ENCODE measurements around the gene NACA2. TPM values are rescaled to one million over a fixed set of nuclear protein-coding genes. Genes with fewer than 3 reads are reported as not detected.
"Not testable (repeated sequence)": the region's sequence is repeated elsewhere in the genome, so short reads cannot be mapped to it uniquely, and the experiment has no call there.

NACA2 gene
- total RNA-seq, 1 donor from 2014 or later, result not detected

DNA sequence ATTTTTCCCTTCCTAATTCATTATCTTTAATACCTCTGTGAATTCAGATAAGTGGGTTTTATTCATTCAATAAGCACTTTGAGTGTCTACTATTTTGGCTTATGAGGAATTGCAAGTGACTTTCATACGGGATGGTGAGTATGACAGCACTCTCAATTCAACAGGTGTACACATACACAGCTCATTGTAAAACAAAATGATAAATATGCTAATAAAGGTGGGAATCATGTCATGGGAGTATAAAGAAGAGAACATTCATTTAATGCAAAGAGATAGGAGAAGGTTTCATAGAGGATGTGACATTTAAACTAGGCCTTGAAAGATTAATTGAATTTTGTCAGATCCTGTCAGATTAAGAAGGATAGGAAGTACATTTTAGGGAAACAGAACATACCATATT is 19.4 kb downstream of the NACA2 start:
- intact Hi-C loops (cut with micrococcal nuclease), result no loop called here

DNA sequence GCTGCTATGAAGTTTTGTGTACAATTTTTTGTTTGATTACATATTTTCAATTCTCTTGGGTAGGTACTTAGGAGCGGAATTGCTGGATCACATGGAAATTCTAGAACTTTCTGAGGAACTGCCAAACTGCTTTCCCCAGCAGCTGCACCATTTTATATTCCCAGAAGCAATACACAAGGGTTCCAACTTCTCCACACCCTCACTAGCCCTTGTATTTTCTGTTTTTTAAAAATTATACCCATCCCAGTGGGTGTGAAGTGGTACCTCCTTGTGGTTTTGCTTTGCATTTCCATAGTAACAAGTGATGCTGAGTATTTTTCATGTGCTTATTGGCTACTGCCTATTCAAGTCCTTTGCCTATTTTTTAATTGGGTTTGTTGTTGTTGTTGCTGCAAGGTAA is 20.9 kb downstream of the NACA2 start:
- Histone ChIP-seq H3K4me3 (no peak overlapping the region), H3K9me3 (replicated peaks) (peaks cover 26% of the 10 kb centered on the region), H3K27ac (replicated peaks) (no peak overlapping the region), H3K36me3 (no peaks in the 10 kb centered on the region), H3K4me1 (no peaks in the 10 kb centered on the region), H3K27me3 (ENCODE audit: low read depth) (peaks cover 6% of the 10 kb centered on the region)
- no peak for DNase-seq
- TF ChIP-seq, protein P1, sequence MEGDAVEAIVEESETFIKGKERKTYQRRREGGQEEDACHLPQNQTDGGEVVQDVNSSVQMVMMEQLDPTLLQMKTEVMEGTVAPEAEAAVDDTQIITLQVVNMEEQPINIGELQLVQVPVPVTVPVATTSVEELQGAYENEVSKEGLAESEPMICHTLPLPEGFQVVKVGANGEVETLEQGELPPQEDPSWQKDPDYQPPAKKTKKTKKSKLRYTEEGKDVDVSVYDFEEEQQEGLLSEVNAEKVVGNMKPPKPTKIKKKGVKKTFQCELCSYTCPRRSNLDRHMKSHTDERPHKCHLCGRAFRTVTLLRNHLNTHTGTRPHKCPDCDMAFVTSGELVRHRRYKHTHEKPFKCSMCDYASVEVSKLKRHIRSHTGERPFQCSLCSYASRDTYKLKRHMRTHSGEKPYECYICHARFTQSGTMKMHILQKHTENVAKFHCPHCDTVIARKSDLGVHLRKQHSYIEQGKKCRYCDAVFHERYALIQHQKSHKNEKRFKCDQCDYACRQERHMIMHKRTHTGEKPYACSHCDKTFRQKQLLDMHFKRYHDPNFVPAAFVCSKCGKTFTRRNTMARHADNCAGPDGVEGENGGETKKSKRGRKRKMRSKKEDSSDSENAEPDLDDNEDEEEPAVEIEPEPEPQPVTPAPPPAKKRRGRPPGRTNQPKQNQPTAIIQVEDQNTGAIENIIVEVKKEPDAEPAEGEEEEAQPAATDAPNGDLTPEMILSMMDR (IDR thresholded peaks at IDR 0.05; ENCODE audit: borderline replicate concordance), result no peak
- intact Hi-C loops (cut with micrococcal nuclease), result no loop called here

More for the DNA sequence above, 19.4 kb downstream of the NACA2 start:
- Histone ChIP-seq H3K4me1 (no peaks in the 10 kb centered on the region), H3K27me3 (ENCODE audit: low read depth) (peaks cover 6% of the 10 kb centered on the region), H3K9me3 (replicated peaks) (peaks cover 26% of the 10 kb centered on the region), H3K27ac (replicated peaks) (no peak overlapping the region), H3K4me3 (no peak overlapping the region), H3K36me3 (no peaks in the 10 kb centered on the region)
- no peak for DNase-seq
- TF ChIP-seq, protein P1 (IDR thresholded peaks at IDR 0.05; ENCODE audit: borderline replicate concordance), result no peak

- H3K4me1 ChIP-seq; H3K27ac ChIP-seq (replicated peaks); intact Hi-C loops (cut with micrococcal nuclease); H3K4me3 ChIP-seq; H3K36me3 ChIP-seq; DNase-seq; H3K27me3 ChIP-seq (ENCODE audit: low read depth): not testable (repeated sequence)
- H3K9me3 ChIP-seq (replicated peaks), result peaks cover 26% of the 10 kb centered on the region
These were observed 21.5 kb downstream of the NACA2 start for GRCh38 chr17:61569525-61569924.

GRCh38 chr17:61568219-61569072 is 22.6 kb downstream of the NACA2 start:
- Histone ChIP-seq H3K9me3 (replicated peaks) (peaks cover 26% of the 10 kb centered on the region), H3K27me3 (ENCODE audit: low read depth) (peaks cover 18% of the 10 kb centered on the region), H3K4me3 (no peak overlapping the region), H3K27ac (replicated peaks) (no peak overlapping the region), H3K4me1 (no peaks in the 10 kb centered on the region), H3K36me3 (no peaks in the 10 kb centered on the region)
- TF ChIP-seq, protein P1 (IDR thresholded peaks at IDR 0.05; ENCODE audit: borderline replicate concordance), result no peak
- DNase-seq, result no peak
- intact Hi-C loops (cut with micrococcal nuclease), result no loop called here

DNA sequence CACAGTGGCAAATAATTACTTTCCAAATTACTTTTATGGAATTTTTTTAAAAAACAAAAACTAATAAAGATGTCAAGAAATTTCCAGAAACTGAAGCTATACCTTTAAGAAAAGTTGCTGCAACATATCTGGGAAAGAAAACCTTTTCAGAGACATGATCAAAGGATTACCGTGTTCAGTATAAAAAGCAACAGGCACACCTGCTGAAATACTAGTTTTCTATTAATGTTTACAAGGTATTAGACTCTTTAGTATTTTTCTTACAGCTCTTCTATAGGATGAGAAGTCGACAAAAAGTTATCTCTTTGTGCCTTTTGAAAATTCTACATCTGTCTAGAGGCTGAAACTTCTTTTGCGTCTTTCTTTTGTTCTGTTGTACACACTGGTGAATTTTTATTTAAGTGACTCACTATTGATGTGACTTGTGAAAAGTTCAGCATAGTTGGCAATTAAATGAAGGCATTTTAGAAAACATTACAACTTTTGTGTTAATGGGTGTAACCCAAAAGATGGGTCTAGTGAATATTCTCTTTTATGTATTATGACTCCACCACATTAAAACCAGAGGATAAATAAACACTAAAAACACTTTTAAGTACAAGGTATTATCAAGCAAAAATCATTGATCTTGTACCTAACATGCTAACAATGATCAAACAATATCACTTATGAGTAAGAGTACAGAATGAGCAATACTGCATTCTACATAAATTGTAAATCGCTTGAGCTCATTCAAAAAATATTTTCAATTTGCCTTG is 23.8 kb downstream of the NACA2 start:
- H3K9me3 ChIP-seq (replicated peaks), result peaks cover 26% of the 10 kb centered on the region
- H3K4me3 ChIP-seq, result no peak overlapping the region
- H3K27me3 ChIP-seq (ENCODE audit: low read depth), result peaks cover 18% of the 10 kb centered on the region
- H3K27ac ChIP-seq (replicated peaks), result no peak overlapping the region
- H3K4me1 ChIP-seq, result no peaks in the 10 kb centered on the region
- intact Hi-C loops (cut with micrococcal nuclease), result no loop called here
- TF ChIP-seq, protein P1 (IDR thresholded peaks at IDR 0.05; ENCODE audit: borderline replicate concordance), result no peak
- no peak for DNase-seq
- H3K36me3 ChIP-seq, result no peaks in the 10 kb centered on the region

DNA sequence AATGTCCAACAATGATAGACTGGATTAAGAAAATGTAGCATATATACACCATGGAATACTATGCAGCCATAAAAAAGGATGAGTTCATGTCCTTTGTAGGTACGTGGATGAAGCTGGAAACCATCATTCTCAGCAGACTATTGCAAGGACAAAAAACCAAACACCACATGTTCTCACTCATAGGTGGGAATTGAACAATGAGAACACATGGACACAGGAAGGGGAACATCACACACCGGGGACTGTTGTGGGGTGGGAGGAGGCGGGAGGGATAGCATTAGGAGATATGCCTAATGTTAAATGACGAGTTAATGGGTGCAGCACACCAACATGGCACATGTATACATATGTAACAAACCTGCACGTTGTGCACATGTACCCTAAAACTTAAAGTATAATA is 24.6 kb downstream of the NACA2 start:
- H3K4me3 ChIP-seq; DNase-seq; H3K36me3 ChIP-seq; H3K4me1 ChIP-seq; intact Hi-C loops (cut with micrococcal nuclease); H3K27ac ChIP-seq (replicated peaks): not testable (repeated sequence)
- Histone ChIP-seq H3K27me3 (ENCODE audit: low read depth) (peaks cover 21% of the 10 kb centered on the region), H3K9me3 (replicated peaks) (peaks cover 26% of the 10 kb centered on the region)

DNA sequence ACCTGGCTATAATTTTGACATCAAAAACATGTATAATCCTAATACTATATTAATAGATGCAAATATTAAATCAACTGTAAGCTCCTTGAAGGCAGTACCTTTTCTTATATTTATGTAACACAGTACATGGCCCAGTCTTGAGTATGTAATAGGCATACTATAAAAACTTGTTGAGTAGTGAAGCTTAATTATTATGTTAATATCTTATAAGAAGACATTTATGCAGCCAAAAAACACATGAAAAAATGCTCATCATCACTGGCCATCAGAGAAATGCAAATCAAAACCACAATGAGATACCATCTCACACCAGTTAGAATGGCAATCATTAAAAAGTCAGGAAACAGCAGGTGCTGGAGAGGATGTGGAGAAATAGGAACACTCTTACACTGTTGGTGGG is 25.2 kb downstream of the NACA2 start:
- Histone ChIP-seq H3K27me3 (ENCODE audit: low read depth) (peaks cover 27% of the 10 kb centered on the region), H3K9me3 (replicated peaks) (peaks cover 23% of the 10 kb centered on the region)
- intact Hi-C loops (cut with micrococcal nuclease); H3K4me3 ChIP-seq; H3K27ac ChIP-seq (replicated peaks); H3K36me3 ChIP-seq; DNase-seq; H3K4me1 ChIP-seq: not testable (repeated sequence)

All from left ventricle myocardium inferior (tissue), 1 donor.